HG02852 (cell line): ENCODE data around the gene SURF2.

Source experiments
- ATAC-seq: cut with Tn5 transposase; IDR thresholded peaks from one replicate; pipeline ENCODE4 v1.9.1; 2021; ENCODE audit warnings: mild to moderate bottlenecking, moderate library complexity; ENCODE audit not compliant: unreplicated experiment

The SURF2 gene

DNA sequence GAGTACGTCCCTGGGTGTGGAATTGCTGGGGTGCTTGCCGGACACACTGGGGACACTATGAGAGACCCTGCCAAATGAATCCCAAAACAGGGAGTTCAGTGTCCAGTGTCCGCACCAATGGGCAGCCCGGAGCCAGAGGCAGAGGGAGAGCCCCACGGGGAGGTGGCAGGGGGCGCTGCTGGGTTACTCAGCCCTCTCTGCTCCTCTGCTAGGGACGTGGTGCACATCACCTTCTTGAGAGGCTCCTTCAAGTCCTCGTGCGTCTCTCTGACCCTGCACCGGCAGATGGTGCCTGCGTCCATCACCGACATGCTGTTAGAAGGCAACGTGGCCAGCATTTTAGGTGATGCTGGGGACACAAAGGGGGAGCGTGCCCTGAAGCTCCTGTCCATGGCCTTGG, 40.6 kb downstream of the SURF2 start:
- no peak for ATAC-seq

DNA sequence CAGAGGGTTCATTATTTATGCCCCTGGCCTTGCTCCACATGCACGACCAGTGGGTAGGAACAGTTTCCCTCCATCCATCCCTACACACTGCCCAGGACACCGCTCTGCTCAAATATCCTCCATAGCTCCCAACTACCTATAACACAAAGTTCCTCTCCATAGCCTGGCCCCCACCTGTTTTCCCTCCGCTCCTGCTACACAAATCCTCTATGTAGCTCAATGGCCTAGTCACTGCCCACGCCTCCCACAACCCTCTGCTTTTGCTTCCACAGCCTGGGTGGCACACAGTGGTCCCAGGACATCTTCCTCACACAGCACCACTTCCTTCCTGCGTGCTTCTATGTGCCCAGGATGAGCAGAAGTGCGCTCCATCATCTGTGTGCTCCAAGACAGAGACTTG, 41.0 kb downstream of the SURF2 start:
- ATAC-seq, result no peak

DNA sequence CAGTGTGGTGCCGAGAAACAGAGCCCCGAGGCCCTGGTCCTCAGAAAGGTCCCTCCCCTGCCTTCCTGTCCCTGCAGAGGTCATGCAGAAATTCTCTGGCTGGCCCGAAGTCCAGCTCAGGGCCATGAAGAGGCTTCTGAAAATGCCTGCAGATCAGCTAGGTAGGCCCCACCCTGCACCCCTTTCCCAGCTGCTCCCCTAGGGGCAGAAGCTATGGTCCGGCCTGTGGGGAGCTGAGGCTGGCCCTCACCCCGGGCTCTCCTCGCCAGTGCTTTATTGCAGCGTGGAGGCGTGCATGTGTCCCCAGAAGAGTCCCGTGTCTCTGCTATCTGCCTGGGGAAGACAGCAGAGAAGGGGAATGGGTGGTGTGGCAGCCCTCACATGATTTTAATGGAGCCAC, 41.5 kb downstream of the SURF2 start:
- ATAC-seq, result no peak

GRCh38 chr9:133400292-133400691, 43.9 kb downstream of the SURF2 start:
- no peak for ATAC-seq

GRCh38 chr9:133401588-133401987, 45.2 kb downstream of the SURF2 start:
- ATAC-seq, result no peak

GRCh38 chr9:133402689-133403088, 46.3 kb downstream of the SURF2 start:
- ATAC-seq, result no peak

DNA sequence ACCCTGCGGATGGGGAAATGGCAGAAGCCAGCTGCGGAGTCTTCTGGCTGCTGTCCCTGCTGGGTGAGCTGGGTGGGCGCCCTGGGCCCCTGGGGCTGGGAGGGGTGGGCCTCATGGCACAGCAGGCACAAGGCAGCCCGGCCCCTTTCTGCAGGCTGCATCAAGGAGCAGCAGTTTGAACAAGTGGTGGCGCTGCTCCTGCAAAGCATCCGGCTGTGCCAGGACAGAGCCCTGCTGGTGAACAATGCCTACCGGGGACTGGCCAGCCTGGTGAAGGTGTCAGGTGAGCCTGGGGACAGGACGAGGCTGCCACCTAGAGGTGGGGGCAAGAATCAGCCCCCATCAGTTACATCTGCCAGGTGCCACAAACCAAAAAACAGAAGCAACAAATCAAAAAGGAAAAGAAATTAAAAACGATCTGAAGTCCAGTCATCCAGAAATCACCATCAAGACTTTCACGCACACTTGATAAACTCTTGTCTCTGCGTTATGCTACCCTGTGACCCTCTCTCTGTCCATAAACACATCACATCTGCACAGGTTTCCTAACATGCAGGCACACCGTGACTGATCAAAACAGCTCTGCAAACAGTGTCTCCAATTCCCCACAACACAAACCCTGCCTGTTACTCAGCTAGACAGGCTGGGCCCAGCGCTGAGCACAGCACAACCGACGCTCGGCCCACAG, 47.6 kb downstream of the SURF2 start:
- ATAC-seq, result no peak

- no peak for ATAC-seq
These were observed 48.2 kb downstream of the SURF2 start for GRCh38 chr9:133404454-133405002.

DNA sequence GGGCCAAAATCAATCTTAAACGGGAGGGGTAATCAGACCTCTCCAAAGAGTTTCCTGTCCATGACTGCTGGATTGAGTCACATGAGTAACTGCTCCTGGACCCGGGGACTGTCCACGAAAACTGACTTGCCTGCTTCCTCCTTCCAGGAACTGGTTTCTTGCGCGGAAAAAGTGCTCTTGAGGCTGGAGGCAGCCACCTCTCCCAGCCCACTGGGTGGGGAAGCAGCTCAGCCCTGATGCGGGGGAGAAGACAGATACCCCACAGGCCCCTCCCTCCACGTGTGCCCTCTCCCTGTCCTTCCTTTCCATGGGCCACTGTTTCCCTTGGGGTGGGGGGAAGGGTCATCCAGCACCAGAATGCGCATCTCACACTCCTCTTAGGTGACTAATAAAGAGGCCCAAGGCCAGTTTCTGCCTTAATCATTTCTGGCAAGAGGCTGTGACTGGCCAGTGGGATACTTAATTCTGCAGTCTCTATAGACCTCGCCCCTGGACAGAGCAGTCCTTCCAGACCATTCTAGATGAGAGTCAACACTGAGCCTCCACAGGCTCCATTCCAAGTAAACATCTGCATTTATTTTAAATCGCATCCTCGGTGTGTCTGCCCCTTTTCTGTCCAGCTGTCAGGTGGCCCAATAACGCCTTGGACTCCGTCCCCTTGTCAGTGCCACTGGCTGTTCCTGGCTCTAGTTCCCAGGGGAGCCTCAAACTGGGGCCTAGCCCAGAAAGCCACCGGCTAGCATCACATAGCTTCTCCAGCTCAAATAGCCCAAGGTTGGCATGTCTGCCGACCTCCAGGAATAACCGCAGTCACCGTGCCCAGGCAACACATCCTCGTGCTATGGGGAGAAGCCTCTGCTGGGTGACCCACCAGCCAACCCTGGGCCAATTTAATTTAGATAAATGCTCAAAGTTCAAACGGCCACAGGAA, 49.4 kb downstream of the SURF2 start:
- ATAC-seq, result no peak

DNA sequence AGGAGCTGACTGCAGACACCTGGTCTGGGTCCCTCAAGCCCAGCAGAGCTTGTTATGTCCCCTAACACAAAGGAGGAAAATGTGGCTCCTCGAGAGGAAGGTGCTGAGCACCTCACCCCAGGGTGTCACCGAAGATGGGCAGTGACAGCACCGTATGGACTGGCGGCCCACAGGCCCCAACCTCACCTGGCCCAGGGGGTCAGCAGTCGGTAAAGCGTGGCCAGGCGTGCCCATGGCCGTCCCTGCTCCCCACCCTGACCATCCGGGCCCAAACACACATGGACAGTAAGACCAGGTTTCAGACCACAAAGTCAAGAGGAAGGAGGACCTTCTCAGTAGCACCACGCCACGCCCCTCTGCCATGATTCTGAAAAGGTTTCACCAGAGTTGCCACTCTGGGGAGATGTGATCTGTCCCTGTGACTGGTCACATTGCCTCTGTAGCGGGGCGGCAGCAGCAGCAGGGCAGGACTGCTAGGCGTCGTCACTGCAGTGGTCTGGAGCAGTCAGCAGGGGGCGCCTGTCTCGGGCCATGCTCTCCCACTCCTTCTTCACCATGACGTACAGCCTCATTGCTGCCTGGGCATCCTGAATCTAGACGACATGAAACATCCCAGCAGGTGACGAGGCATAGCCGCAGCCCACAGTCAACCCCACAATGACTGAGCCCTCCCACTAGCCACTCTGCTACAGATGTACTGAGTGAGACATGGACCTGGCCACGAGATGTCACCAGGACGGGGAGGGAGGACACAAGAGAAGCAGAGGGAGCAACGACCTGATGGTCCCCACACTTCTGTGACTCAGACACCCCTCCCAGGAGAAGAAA, 50.3 kb downstream of the SURF2 start:
- ATAC-seq, result no peak

- no peak for ATAC-seq
These were observed 51.7 kb downstream of the SURF2 start for GRCh38 chr9:133408042-133408441.
